ENCODE data around the gene AXIN1.

Gene AXIN1

DNA sequence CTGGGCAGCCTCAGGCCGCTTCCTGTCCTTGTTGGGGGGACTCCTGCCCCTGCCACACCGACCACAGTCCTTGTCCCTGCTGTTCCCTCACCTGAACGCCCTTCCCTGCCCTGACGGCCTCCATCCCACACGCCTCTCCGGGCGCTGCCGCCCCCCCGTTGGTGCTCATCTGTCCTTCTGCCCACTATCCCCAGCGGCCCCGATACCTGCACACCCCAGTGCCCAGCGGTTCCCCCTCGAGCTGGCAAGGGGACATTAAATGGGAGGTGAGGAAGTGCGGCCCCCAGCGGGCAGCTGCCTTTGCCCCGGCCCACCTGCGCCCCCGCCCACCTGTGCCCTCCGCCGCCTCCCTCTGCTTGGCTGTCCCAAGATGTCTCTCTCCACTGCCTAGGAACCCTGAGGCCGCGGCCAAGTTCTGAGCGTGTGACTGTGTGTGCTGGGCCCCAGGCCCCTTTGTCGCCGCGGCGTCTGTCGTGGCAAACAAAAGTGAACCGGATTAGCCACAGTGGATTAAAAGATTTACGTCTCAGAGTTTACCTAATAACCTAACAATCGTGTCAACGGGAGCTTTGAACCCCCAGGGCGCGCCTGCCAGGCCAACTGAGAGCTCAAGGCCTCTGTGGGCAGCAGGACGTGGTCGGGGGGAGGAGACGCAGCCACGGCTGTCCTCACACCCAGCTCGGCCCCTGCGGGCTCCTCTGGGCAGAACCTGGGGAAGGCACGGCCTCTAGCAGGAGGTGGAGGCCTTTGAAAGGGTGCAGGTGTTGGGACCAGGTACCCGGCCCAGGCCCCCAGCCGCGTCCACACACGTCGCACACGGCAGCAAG lies 7.6 kb upstream of the AXIN1 start:
- TF ChIP-seq, protein P1, sequence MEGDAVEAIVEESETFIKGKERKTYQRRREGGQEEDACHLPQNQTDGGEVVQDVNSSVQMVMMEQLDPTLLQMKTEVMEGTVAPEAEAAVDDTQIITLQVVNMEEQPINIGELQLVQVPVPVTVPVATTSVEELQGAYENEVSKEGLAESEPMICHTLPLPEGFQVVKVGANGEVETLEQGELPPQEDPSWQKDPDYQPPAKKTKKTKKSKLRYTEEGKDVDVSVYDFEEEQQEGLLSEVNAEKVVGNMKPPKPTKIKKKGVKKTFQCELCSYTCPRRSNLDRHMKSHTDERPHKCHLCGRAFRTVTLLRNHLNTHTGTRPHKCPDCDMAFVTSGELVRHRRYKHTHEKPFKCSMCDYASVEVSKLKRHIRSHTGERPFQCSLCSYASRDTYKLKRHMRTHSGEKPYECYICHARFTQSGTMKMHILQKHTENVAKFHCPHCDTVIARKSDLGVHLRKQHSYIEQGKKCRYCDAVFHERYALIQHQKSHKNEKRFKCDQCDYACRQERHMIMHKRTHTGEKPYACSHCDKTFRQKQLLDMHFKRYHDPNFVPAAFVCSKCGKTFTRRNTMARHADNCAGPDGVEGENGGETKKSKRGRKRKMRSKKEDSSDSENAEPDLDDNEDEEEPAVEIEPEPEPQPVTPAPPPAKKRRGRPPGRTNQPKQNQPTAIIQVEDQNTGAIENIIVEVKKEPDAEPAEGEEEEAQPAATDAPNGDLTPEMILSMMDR (IDR thresholded peaks at IDR 0.05; ENCODE audit: low read depth, low read length, missing control alignments) = no peak
- H3K4me3 ChIP-seq (ENCODE audit: low read depth, low read length) = no peak overlapping the region
- in situ Hi-C loops (cut with HindIII; ENCODE audit: low sequenced_read_pairs) = loop anchor here (5.0 kb wide), 1 partner anchor 38 kb away; no protein-coding TSS in a partner anchor
- no peak for DNase-seq (ENCODE audit: low read depth)

DNA sequence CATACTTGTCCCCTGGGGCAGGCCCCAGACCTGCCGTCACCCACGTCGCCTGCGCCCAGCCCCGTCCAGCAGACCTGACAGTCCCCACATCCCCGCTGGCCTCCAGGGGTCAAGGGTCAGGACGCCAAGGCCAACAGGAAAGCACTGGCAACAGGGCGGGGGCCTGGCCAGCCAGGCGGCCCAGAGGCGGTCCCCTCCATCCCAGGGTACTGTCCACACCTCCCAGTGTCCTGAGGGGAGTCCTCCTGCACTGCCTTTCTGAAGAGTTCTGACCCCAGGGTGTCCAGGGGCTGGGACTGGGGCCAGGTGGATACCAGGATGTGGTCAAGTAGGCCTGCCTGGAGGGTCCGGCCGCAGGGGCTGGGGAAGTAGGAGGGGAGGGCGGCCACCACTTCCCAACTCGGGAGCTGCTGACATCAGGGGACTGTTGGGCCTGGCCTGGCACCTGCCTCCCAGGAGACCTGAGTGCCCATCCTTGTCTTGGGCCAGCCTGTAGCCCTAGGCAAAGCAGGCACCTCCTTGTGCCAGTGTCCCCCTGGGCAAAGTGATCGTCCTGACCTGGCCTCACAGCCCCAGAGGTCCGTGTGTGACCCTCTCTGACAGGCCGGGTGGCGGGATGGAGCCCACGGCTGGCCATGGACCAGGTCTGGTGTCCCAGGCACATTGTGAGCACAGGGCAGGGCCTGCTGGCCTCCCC lies 6.7 kb upstream of the AXIN1 start:
- no peak overlapping the region for H3K4me3 ChIP-seq (ENCODE audit: low read depth, low read length)
- DNase-seq (ENCODE audit: low read depth) = no peak
- in situ Hi-C loops (cut with HindIII; ENCODE audit: low sequenced_read_pairs) = no loop called here
- TF ChIP-seq, protein P1 (IDR thresholded peaks at IDR 0.05; ENCODE audit: low read depth, low read length, missing control alignments) = no peak

DNA sequence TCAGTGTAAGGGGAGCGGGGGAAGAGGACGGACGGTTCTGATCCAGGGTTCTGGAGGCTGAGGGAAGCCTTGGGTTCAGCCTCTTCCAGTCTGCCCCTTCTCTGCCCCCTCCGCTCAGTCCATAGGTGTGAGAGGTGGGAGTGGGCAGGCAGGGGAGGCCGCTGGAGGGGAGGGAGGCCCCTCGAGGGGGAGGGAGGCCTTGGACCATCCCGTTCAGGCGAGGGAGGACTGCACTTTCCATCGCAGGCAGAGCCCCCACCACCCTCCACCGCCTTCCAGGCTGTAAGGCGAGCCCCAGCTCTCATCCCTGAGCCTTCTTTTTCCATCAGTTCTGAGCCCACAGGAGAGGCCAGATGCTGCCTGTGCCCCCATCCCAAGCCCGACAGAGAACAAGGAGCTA lies 4.2 kb upstream of the AXIN1 start:
- H3K4me3 ChIP-seq (ENCODE audit: low read depth, low read length) = no peak overlapping the region
- TF ChIP-seq, protein P1 (IDR thresholded peaks at IDR 0.05; ENCODE audit: low read depth, low read length, missing control alignments) = no peak
- in situ Hi-C loops (cut with HindIII; ENCODE audit: low sequenced_read_pairs) = no loop called here
- DNase-seq (ENCODE audit: low read depth) = no peak

DNA sequence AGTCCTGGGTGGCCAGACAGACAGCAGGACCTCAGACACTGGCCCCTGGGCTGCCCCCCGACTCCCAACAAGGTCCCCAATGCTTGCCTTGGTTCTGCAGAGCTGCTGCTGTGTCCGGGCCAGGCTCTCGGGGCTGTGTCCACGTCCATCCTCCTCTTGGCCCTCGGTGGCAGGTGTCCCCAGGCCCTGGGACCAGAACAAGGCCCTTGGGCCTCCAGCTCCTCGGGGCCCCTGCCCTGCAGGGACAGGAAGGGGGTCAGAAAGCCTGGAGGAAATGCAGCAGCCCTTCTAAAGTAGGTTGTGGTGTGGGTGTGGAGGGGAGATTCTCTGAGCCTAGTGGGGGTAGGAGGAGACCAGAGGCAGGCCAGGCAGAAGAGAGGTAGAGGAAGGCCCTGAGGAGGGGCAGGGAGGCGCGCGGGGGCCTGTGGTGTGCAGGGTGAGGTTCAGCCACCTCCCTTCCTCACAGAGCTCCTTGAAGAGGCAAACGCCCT lies 2.5 kb upstream of the AXIN1 start:
- DNase-seq (ENCODE audit: low read depth) = no peak
- no peak overlapping the region for H3K4me3 ChIP-seq (ENCODE audit: low read depth, low read length)
- in situ Hi-C loops (cut with HindIII; ENCODE audit: low sequenced_read_pairs) = no loop called here
- TF ChIP-seq, protein P1 (IDR thresholded peaks at IDR 0.05; ENCODE audit: low read depth, low read length, missing control alignments) = no peak

DNA sequence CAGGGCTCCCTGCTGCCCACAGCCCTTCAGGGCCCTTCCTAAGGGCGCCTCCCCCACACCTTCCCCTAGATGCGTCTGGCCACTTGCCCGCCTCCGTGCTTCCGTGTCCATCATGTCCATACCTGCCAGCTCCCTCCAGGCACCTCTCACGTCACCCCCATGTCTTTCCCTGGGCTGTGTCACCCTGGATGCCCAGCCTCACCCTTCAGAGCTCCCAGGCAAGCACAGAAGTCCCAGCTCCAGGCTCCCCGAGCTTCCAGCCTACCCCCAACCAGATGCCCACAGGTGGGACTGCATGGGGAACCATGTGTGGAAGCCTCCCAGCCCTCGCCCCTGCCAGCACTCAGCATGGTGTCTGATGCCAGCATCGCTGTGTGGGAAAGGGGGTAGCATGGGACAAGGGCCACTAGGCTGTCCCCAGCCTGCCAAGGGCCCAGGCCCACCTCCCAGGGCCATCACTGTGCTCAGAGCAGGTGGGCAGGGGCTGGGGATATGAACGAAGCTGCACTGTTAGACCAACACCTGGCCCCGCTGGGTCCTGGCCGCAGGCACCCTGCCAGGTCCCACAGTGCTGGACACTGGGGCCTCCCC lies 1.9 kb upstream of the AXIN1 start:
- TF ChIP-seq, protein P1 (IDR thresholded peaks at IDR 0.05; ENCODE audit: low read depth, low read length, missing control alignments) = no peak
- no peak for DNase-seq (ENCODE audit: low read depth)
- no peak overlapping the region for H3K4me3 ChIP-seq (ENCODE audit: low read depth, low read length)
- in situ Hi-C loops (cut with HindIII; ENCODE audit: low sequenced_read_pairs) = no loop called here

Measured in astrocyte of the cerebellum (primary cell).